B cell (primary cell): ENCODE results near the gene UBE2E3.

Experiments used
- CTCF ChIP-seq: fragments of 200-600 bp; IDR thresholded peaks from one replicate; pipeline ENCODE4 v1.8.0; 2022; ENCODE audit warnings: antibody characterized with exemption, mild to moderate bottlenecking
- EZH2 ChIP-seq: IDR thresholded peaks from 2 replicates; pipeline ENCODE4 v1.6.1; 2012; ENCODE audit warnings: borderline replicate concordance, low read depth, mild to moderate bottlenecking, moderate library complexity, low read length; ENCODE audit not compliant: insufficient read depth, poor library complexity, severe bottlenecking

GRCh38 chr2:180990794-180991193, 10.4 kb downstream of the UBE2E3 start:
- TF ChIP-seq CTCF (no peak), EZH2 (no peak)
